GM12878 (cell line): ENCODE measurements around the gene ANKRD42. TPM values are rescaled to one million over a fixed set of nuclear protein-coding genes. Genes with fewer than 3 reads are reported as not detected.

Source experiments
- ASH2L ChIP-seq: fragments of 300-600, 200-600 bp; sonication (generic); IDR thresholded peaks from 2 replicates; pipeline ENCODE4 v1.6.1; 2017; ENCODE audit warnings: low read depth, mild to moderate bottlenecking, borderline replicate concordance
- ATF7 ChIP-seq: fragments of 450-650 bp; IDR thresholded peaks from 2 replicates; pipeline ENCODE4 v1.6.1; 2016; ENCODE audit warnings: low read depth, mild to moderate bottlenecking
- FOS ChIP-seq: IDR thresholded peaks from 3 replicates; pipeline ENCODE4 v1.6.1; 2011; ENCODE audit warnings: borderline replicate concordance; ENCODE audit not compliant: insufficient read length; ENCODE audit errors: extremely low read depth
- GABPA ChIP-seq: IDR thresholded peaks from 2 replicates; pipeline ENCODE4 v1.6.1; 2014; ENCODE audit warnings: antibody characterized with exemption, low read depth, mild to moderate bottlenecking, inconsistent platforms
- JUNB ChIP-seq: IDR thresholded peaks from 2 replicates; pipeline ENCODE4 v1.6.1; 2016; ENCODE audit warnings: antibody characterized with exemption, mild to moderate bottlenecking
- MAX ChIP-seq: IDR thresholded peaks from 2 replicates; pipeline ENCODE4 v1.6.1; 2012; ENCODE audit warnings: low read depth, low read length, improper control_type of control experiment
- MEF2A ChIP-seq: IDR thresholded peaks from 2 replicates; pipeline ENCODE4 v1.6.1; 2011; ENCODE audit warnings: low read depth, mild to moderate bottlenecking, low read length, moderate library complexity; ENCODE audit not compliant: insufficient read depth
- MYB ChIP-seq: fragments of 150-350 bp; IDR thresholded peaks from 2 replicates; pipeline ENCODE4 v1.6.1; 2014; ENCODE audit warnings: mild to moderate bottlenecking, low read depth, low read length, borderline replicate concordance
- NFIC ChIP-seq: IDR thresholded peaks from 2 replicates; pipeline ENCODE4 v1.6.1; 2012; ENCODE audit warnings: low read depth, mild to moderate bottlenecking, inconsistent platforms, low read length, moderate library complexity
- NFXL1 ChIP-seq: fragments of 450-650 bp; IDR thresholded peaks from 2 replicates; pipeline ENCODE4 v1.6.1; 2017; ENCODE audit warnings: antibody characterized with exemption, mild to moderate bottlenecking, borderline replicate concordance
- NKRF ChIP-seq: fragments of 450-650 bp; conservative IDR thresholded peaks from 2 replicates; pipeline ENCODE4 v1.6.1; 2017; ENCODE audit warnings: mild to moderate bottlenecking, moderate library complexity
- POLR2AphosphoS5 ChIP-seq: IDR thresholded peaks from 2 replicates; pipeline ENCODE4 v1.6.1; 2011; ENCODE audit warnings: mild to moderate bottlenecking, low read length, inconsistent platforms
- POU2F2 ChIP-seq: IDR thresholded peaks from 3 replicates; pipeline ENCODE4 v1.6.1; 2011; ENCODE audit warnings: low read depth, mild to moderate bottlenecking, low read length, borderline replicate concordance
- TBL1XR1 ChIP-seq: IDR thresholded peaks from 2 replicates; pipeline ENCODE4 v1.6.1; 2012; ENCODE audit warnings: low read depth, low read length, improper control_type of control experiment
- WRNIP1 ChIP-seq: IDR thresholded peaks from 2 replicates; pipeline ENCODE4 v1.6.1; 2011; ENCODE audit warnings: low read depth, low read length, improper control_type of control experiment, borderline replicate concordance
- ZNF207 ChIP-seq: fragments of 450-650 bp; IDR thresholded peaks from 2 replicates; pipeline ENCODE4 v1.6.1; 2014; ENCODE audit warnings: antibody characterized with exemption, mild to moderate bottlenecking, borderline replicate concordance
- ZNF274 ChIP-seq: IDR thresholded peaks from one replicate; pipeline ENCODE4 v1.8.0; 2011; ENCODE audit not compliant: insufficient read length, insufficient read depth
- polyA plus RNA-seq, 11 experiments: library from polyadenylated mRNA; depleted of rRNA in 4 of 11; unstranded in 6 of 11; stranded (reverse) in 5 of 11; fragments of >200 nt; fragmentation: Nextera tagmentation in 4 of 11; fragmentation: Illumina TruSeq in 1 of 11; extraction: Ambion mirVana in 4 of 11; extraction: Trizol in 1 of 11; gene quantifications; 1 replicate in 1 of 11; 2 replicates in 10 of 11; pipeline versions ENCODE4 v1.2.1 to v1.2.3, GENCODE V29; 2011 to 2016; ENCODE audit warnings: inconsistent platforms in 2 of 11, missing spikeins in 2 of 11, low read depth in 1 of 11
- total RNA-seq, 4 experiments: library from RNA; depleted of rRNA in 3 of 4; stranded (reverse); fragments of >200 nt in 3 of 4; fragmentation: Illumina TruSeq in 1 of 4; extraction: Trizol in 1 of 4; gene quantifications; 2 replicates each; pipeline versions ENCODE4 v1.2.1 to v1.2.3, GENCODE V29; 2013 to 2021
- TF ChIP-seq, protein P1 (sequence below): fragments of 450-650 bp; IDR thresholded peaks from 2 replicates; pipeline ENCODE4 v1.6.1; 2018; ENCODE audit warnings: mild to moderate bottlenecking, low read depth, moderate library complexity; ENCODE audit not compliant: partially characterized antibody
- TF ChIP-seq, protein P2 (sequence below): fragments of 450-650 bp; IDR thresholded peaks from 2 replicates; pipeline ENCODE4 v1.6.1; 2017; ENCODE audit warnings: mild to moderate bottlenecking, low read depth, inconsistent platforms; ENCODE audit not compliant: poor library complexity, severe bottlenecking
- TF ChIP-seq, protein P3 (sequence below): fragments of 450-650 bp; IDR thresholded peaks from 2 replicates; pipeline ENCODE4 v1.6.1; 2016; ENCODE audit warnings: mild to moderate bottlenecking

ANKRD42 gene
- total and polyA plus RNA-seq, 10 of the 15 experiments (the other 5 are each of a cell fraction or from before 2014, with no cell fraction given): 0.68 to 3.2 (median 2.0) TPM

- TF ChIP-seq ASH2L: no peak
- no peak for TF ChIP-seq FOS
- TF ChIP-seq TBL1XR1: no peak
- TF ChIP-seq JUNB: no peak
- TF ChIP-seq NFIC: 0 out of 2 replicates have a peak, but pooled peaks have one; percentile 44
- TF ChIP-seq, protein P1, sequence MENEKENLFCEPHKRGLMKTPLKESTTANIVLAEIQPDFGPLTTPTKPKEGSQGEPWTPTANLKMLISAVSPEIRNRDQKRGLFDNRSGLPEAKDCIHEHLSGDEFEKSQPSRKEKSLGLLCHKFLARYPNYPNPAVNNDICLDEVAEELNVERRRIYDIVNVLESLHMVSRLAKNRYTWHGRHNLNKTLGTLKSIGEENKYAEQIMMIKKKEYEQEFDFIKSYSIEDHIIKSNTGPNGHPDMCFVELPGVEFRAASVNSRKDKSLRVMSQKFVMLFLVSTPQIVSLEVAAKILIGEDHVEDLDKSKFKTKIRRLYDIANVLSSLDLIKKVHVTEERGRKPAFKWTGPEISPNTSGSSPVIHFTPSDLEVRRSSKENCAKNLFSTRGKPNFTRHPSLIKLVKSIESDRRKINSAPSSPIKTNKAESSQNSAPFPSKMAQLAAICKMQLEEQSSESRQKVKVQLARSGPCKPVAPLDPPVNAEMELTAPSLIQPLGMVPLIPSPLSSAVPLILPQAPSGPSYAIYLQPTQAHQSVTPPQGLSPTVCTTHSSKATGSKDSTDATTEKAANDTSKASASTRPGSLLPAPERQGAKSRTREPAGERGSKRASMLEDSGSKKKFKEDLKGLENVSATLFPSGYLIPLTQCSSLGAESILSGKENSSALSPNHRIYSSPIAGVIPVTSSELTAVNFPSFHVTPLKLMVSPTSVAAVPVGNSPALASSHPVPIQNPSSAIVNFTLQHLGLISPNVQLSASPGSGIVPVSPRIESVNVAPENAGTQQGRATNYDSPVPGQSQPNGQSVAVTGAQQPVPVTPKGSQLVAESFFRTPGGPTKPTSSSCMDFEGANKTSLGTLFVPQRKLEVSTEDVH: no peak
- TF ChIP-seq ZNF207: no peak
- TF ChIP-seq, protein P2, sequence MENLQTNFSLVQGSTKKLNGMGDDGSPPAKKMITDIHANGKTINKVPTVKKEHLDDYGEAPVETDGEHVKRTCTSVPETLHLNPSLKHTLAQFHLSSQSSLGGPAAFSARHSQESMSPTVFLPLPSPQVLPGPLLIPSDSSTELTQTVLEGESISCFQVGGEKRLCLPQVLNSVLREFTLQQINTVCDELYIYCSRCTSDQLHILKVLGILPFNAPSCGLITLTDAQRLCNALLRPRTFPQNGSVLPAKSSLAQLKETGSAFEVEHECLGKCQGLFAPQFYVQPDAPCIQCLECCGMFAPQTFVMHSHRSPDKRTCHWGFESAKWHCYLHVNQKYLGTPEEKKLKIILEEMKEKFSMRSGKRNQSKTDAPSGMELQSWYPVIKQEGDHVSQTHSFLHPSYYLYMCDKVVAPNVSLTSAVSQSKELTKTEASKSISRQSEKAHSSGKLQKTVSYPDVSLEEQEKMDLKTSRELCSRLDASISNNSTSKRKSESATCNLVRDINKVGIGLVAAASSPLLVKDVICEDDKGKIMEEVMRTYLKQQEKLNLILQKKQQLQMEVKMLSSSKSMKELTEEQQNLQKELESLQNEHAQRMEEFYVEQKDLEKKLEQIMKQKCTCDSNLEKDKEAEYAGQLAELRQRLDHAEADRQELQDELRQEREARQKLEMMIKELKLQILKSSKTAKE: peak; percentile 48
- no peak for TF ChIP-seq POU2F2
- no peak for TF ChIP-seq ZNF274
- TF ChIP-seq GABPA: 0 out of 2 replicates have a peak, but pooled peaks have one; percentile 20
- TF ChIP-seq NFXL1: no peak
- 0 out of 2 replicates have a peak, but pooled peaks have one; percentile 31 for TF ChIP-seq NKRF
- TF ChIP-seq MEF2A: no peak
- no peak for TF ChIP-seq ATF7
- TF ChIP-seq POLR2AphosphoS5: peak; percentile 13
- TF ChIP-seq WRNIP1: no peak
- TF ChIP-seq, protein P3, sequence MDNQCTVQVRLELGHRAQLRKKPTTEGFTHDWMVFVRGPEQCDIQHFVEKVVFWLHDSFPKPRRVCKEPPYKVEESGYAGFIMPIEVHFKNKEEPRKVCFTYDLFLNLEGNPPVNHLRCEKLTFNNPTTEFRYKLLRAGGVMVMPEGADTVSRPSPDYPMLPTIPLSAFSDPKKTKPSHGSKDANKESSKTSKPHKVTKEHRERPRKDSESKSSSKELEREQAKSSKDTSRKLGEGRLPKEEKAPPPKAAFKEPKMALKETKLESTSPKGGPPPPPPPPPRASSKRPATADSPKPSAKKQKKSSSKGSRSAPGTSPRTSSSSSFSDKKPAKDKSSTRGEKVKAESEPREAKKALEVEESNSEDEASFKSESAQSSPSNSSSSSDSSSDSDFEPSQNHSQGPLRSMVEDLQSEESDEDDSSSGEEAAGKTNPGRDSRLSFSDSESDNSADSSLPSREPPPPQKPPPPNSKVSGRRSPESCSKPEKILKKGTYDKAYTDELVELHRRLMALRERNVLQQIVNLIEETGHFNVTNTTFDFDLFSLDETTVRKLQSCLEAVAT: peak; percentile 60; the same call in 1 of the 2 replicates
- no peak for TF ChIP-seq MYB
- TF ChIP-seq MAX: peak; percentile 4; the same call in 1 of the 2 replicates
Measured at GRCh38 chr11:83157594-83158356, 35.7 kb upstream of the ANKRD42 start (continued).
